EL (cell line): ENCODE results near the gene IFIT5.
A peak's percentile ranks its signal among the peaks of the same experiment; 100 is the strongest.
"Not testable (repeated sequence)": the region's sequence is repeated elsewhere in the genome, so short reads cannot be mapped to it uniquely, and the experiment has no call there.

Experiments used
- DNase-seq: peaks from one replicate; pipeline ENCODE4 v3.0.0-alpha.2; 2016

Gene IFIT5

DNA sequence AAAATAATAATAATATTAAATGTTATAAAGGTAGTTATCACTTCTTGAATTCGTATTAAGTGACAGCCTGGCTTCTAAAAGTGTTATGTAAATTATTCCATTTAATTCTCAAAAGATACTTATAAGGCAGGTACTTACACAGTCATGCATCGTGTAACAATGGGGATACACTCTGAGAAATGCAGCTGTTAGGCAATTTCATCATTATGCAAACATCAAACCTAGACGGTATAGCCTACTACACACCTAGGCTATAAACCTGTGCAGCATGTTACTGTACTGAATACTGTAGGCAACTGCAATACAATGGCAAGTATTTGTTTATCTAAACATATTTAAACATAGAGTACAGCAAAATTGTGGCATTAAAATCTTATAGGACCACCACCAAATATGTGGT is 20.5 kb upstream of the IFIT5 start:
- DNase-seq = no peak

DNA sequence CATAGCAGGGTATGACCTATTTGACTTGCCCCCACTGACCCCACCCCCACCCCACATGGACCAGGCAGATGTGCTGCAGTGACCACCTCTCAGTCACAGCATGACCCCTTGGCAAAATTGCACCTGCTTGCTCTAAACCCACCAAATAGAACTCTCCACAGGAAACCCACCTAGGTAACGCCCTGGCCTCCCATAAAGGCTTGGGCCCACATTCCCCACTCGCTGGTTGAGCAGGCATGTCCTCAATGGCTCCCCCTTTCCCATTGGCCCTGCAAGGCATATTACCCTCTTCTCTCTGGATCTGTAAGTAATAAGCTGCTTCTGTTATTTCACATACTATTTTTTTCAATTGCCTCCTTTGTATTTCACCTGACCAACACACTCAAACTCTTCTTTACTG is 19.2 kb upstream of the IFIT5 start:
- no peak for DNase-seq

DNA sequence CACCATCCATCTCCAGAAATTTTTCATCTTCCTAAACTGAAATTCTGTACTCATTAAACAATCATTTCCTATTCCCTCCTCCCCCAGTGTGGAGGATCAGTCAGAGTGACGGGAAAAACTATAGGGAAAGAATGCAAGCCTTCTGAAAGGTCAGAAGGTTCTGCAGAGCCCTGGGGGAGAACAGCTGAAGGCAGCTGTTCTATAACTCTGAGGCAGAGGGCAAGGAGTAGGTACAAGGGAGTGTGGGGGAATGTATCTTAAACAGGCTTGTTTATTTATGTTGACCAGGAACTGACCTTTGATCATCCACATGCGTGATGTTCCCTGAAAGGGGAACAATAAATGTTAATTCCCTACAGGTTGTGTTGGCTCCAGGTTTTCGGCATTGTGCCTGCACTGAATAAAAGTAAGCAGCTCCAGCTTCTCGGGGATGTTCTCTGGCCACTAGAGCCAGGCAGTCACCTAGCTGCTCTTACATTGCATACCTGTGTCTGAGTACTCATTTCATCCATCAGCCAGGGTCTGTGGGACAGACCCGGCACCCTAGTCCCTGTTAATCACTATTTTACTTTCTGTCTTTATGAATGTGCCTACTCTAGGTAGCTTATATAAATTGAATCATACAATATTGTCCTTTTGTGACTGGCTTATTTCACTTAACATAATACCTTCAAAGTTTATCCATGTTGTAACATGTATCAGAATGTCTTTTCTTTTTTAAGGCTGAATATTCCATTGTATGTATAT is 16.2 kb upstream of the IFIT5 start:
- peak; percentile 76 for DNase-seq

DNA sequence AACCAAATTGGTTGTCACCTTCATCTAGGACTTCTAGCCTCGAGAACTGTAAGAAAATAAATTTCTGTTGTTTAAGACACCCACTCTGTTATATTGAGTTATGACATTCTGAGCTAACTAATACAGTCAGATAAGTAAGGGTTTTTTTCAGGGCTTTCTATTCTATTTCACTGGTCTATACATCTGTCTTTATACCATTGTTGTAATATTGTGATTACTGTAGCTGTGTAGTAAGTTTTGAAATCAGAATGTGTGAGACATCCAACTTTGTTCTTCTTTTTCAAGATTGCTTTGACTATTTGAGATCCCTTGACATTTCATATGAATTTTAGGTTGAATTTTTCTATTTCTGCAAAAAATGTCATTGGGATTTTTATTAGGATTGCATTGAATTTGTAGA is 14.4 kb upstream of the IFIT5 start:
- no peak for DNase-seq

DNA sequence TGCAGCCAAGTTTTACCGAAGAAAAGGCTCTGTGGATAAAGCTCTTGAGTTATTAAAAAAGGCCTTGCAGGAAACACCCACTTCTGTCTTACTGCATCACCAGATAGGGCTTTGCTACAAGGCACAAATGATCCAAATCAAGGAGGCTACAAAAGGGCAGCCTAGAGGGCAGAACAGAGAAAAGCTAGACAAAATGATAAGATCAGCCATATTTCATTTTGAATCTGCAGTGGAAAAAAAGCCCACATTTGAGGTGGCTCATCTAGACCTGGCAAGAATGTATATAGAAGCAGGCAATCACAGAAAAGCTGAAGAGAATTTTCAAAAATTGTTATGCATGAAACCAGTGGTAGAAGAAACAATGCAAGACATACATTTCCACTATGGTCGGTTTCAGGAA is 11.3 kb upstream of the IFIT5 start:
- DNase-seq = no peak

DNA sequence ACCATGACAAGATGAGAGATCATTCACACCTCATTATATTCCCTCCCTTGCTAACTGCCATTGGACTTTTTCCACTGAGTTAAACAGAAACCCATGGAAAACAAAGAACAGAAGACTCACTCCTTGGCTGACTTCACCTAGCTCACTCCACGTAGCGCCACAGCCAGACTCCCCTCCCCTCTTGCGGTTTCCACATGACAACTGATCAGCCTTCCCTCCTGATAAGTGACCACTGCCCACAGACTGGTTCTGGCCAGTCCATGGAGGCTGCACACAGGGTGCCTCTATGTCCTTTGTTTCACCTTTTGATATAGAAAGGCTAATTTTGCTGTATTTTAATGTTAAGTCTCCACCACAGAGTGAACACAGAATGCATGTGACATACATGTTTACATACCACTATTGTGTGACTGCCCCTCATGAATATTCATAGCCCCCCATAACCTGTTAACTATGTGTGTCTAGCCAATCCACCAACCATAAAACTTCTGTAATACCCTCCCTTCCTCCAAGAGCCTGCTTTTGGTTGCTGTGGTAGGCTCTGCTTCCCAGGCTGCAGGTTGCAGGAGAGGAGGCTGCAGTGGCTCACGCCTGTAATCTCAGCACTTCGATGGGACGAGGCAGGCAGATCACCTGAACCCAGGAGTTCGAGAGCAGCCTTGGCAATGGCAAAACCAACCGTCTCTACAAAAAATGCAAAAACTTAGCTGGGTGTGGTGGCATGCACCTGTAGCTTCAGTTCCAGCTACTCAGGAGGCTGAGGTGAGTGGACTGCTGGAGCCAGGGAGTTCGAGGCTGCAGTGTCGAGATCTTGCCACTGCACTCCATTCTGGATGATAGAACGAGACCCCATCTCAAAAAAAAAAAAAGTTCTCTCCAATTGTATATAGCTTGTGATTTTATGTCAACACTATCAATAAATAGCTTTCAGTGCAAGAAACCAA is 10.0 kb upstream of the IFIT5 start:
- no peak for DNase-seq

DNA sequence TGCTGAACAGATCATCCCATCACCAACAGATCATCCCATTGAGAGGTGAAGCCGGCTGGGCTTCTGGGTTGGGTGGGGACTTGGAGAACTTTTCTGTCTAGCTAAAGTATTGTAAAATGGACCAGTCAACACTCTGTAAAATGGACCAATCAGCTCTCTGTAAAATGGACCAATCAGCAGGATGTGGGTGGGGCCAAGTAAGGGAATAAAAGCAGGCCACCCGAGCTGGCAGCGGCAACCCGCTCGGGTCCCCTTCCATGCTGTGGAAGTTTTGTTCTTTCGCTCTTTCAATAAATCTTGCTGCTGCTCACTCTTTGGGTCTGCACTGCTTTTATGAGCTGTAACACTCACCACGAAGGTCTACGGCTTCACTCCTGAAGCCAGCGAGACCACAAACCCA is 8.2 kb upstream of the IFIT5 start:
- DNase-seq = not testable (repeated sequence)

DNA sequence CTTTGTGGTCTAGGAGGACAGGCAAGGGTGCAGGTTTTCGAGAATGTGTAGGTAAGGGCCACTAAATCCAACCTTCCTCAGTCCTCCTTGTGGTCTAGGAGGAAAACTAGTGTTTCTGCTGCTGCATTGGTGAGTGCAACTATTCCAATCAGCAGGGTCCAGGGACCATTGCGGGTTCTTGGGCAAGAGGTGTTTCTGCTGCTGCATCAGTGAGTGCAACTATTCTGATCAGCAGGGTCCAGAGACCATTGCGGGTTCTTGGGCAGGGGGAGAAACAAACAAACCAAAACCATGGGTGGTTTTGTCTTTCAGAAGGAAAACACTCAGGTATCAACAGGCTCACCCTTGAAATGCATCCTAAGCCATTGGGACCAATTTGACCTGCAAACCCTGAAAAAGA is 6.6 kb upstream of the IFIT5 start:
- not testable (repeated sequence) for DNase-seq

DNA sequence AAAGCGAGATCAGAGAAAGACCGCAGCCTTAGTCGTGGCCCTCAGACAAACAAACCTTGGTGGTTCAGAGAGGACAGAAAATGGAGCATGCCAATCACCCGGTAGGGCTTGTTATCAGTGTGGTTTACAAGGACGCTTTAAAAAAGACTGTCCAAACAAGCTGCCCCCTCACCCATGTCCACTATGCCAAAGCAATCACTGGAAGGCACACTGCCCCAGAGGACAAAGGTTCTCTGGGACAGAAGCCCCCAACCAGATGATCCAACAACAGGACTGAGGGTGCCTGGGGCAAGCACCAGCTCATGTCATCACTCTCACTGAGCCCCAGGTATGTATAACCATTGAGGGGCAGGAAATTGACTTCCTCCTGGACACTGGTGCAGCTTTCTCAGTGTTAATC is 5.1 kb upstream of the IFIT5 start:
- not testable (repeated sequence) for DNase-seq

DNA sequence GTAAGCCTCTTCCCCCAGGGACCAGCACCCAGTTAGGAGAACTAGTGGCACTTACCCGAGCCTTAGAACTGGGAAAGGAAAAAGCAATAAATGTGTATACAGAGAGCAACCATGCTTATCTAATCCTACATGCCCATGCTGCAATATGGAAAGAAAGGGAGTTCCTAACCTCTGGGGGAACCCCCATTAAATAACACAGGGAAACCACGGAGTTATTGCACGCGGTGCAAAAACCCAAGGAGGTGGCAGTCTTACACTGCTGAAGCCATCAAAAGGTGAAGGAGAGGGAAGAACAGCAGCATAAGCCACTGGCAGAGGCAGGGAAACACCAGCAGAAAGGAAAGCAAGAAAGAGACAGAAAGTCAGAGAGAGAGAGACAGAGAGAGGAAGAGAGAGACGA is 3.8 kb upstream of the IFIT5 start:
- not testable (repeated sequence) for DNase-seq

DNA sequence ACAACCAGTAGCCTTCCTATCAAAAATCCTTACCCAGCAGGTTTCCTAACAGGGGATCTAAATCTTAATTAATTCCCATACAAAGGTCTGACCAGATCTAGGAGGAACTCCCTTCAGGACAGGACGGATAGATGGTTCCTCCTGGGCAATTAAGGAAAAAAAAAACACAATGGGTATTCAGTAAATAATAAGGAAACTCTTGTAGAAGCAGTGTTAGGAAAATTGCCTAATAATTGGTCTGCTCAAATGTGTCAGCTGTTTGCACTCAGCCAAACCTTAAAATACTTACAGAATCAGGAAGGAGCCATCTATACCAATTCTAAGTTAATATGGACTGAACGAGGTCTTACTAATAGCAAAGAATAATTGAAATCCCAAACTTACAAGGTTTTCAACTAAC is 3.2 kb upstream of the IFIT5 start:
- DNase-seq = not testable (repeated sequence)

DNA sequence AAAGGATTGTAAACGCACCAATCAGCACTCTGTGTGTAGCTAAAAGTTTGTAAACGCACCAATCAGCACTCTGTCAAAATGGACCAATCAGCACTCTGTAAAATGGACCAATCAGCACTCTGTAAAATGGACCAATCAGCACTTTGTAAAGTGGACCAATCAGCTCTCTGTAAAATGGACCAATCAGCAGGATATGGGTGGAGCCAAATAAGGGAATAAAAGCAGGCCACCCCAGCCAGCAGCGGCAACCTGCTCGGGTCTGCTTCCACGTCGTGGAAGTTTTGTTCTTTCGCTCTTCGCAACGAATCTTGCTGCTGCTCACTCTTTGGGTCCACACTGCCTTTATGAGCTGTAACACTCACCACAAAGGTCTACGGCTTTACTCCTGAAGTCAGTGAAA is 2.1 kb upstream of the IFIT5 start:
- DNase-seq = not testable (repeated sequence)

DNA sequence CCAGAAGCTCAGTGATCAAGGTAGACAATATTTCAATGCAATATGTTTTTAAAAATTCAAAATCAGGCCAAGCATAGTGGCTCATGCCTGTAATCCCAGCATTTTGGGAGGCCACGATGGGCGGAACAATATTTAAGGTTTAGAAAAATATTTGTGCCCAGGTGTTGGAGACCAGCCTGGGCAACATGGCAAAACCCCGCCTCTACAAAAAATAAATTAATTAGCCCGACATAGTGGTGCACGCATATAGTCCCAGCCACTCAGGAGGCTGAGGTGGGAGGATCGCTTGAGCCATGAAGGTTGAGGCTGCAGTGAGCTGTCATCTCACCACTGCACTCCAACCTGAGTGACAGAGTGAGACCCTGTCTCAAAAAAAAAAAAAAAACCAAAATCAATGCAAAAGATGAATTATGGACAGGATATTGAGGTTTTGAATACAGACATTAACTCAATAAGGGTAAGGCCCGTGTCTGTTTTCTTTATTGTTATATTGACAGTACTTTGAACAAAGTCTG is 913 bp upstream of the IFIT5 start:
- DNase-seq = no peak

DNA sequence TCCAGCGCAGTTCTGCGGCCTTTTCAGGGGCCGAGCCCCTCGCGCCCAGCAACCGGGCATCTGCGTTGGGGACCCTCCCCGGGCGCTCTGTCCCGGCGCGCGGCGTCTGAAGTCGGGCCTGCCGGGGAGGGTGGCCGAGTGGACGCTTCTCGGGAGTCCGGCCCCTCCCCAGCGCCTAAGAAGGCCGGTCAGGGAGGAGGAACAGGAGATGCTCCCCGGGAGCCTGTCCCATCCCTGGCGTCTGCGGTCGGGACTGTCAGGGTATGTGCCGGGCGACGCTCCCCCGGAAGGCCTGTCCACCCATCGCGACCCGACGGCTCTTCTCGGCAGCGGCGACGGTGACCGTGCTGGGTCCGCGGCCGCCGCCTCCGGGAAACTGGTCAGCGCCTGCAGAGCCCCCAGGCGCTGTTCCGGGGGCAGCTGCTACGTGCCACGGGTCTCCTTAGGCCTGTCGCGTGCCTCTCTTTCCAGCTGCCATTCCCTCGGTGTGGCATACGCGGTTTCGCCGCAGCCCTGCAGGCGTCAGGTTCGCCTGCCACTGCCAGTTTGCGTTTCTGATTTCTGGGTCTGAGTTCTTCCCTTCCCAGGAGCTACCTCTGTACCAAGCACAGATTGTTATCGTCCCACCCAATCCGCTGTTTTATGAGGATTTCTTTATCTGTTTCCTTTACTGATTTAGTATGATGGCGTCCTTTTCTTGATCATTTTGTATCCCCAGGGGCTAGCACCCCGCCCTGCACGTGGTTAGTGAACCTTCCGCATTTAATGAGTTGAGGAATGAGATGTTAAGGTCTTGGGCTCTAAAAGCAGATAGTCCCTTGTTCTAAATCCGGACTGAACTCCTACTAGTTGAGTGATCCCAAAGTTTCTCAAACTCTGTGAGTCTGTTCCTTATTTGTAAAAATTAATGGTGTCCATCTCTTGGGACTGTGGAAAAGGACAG is 782 bp downstream of the IFIT5 start:
- DNase-seq = peak; percentile 65

DNA sequence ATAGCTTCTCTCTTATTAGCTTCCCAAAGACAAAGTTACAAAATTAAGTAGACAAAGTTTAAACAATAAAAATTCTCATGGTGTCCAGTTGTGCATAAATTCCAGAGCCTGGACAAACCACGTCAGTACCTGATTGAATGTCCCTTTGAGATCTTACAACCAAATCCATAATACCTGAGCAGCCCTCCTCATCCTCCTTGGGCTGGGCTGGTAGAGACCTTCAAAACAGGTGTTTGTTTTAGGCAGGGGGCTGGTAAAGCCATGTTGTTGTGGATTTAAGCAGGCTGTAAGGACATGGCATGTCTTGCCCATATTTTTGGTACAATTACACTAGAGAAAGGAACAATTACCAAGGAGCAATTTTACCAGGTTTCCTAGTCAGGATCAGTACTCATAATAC is 2.1 kb downstream of the IFIT5 start:
- DNase-seq = no peak

DNA sequence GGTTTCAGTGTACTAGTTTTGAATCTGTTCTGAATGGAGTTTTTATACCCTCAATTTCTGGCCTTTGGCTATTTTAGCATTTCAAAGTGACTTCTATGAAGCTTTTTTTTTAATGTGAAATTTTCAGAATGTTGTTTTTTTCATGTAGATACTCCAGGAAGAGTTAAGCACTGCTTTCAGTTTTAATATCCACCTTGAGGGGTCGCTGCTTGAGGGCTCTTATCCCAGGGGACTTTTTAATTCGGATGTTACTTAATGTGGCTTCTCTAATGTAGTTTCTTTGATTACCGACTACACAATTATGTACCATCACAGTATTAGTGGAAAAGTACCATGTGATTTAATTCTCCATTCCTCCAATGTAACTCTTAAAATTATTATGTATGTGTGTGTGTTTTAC is 5.2 kb downstream of the IFIT5 start:
- no peak for DNase-seq

DNA sequence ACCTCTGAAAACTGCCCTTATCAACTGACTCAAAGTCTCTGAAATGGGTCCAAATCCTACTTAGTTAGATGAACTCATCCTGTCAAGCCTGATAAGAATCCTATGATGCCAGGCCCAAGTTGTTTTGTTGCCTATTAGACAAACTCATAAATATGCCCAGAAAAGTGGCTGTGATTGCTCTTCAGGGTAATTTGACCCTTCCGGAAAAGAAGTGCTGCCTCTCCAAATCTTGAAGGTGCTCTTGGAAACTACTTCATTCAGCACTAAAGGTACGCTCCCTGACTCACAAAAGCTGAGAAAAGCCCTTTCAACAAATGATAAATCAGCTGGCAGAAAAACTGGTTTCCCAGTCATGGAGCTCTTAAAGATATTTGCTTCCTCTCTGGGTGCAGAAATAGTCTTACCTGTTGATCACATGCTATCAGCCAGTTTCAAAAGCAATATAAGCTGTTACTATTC is 6.7 kb downstream of the IFIT5 start:
- no peak for DNase-seq

DNA sequence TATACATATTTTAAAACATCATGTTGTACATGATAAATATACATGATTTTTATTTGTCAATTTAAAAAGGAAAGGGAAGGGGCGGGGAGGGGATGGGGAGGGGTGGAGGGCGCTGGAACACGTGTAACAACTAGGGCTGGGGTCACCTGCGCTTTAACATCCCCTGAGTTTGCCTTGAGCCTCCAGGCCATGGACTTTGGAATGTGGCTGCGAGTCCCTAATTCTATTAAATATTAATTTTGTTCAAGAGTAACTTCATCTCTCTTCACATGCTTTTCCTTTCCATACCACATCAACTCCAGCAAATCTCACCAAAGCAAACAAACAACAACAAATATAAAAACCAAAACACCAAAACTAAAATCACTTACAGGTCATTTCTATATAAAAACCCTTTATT is 10.6 kb downstream of the IFIT5 start:
- no peak for DNase-seq

DNA sequence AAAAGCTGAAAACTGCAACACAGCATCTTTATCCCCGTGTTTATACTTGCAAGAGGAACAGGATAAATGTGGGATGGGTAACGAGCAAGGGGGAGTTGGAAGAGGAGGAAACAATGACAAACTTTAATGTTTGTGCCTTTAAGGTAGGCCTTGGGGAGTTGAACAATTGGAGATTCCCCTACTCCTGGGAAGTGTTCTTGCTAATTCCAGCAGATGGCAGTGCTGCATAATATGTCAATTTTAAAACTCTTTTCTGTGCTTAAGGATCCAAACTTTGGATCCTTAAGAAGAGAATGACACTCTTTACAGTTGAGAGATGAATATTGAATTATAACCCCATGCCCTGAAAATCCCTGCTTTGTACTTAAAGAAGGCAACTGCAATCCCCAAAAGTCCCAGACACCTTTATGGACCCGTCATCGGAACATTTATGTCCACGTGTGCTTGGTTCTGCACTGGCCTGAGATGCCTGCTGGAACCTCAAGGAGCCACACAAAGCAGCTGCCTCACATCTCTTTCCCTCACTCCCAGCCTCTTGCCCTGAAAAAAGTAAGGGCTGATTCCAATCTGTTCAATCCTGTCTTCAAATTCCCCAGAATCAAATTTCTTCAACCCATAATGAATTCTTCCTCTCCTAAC is 12.0 kb downstream of the IFIT5 start:
- DNase-seq = peak; percentile 66

DNA sequence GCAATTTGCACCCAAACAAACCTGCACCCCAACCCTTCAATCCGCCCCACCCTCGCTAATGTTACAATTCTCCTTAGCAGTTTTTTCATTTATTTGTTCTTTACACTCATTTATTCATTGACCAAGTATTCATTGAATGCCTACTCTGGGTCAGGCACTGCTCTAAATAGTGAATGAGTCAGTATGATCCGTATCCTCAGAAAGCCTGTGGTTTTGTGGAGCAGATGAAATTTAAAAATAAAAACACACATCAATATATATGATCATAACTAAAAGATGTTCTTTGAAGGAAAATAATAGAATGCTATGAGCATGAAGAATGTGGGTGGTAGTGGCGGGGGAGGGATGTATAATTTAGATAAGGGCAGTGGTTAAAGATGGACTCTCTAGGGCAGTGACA is 13.3 kb downstream of the IFIT5 start:
- peak; percentile 82 for DNase-seq

DNA sequence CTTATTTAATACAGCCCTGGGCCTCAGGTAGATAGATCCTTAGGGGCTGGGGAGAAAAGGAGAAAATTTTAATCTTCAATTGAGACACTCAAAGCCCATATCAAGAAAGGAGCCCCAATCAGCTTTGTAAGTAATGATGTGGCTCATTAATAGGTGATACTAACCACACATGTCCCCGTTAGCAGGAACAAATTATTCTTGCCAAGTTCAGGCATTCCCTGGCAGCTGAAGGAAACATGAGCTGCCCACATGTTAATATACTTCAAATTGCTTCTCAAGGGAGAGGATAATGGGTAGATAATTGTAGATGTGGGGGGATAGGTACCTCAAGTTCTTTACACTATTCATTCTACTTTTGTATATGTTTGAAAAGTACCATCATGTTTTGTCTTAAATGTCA is 14.5 kb downstream of the IFIT5 start:
- DNase-seq = no peak

DNA sequence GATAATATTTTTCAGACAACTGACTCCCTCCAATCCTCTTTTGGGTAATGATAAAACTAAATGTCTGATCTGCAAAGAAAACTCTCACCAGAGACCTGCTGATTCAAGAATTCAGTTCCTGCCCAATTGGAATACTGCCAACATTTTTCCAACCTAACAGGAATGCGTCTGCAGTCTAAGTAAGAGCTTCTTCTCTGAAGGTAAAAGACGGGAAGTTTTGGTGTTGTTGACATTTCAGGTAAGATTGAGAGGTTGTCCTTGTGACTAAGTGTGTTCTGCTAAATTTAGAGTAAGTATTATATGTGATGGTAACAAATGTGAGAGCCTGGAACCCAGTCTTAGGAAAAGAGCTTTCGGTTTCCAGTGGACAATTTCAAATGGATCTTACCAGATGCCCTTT is 17.6 kb downstream of the IFIT5 start:
- DNase-seq = peak; percentile 69
